Psoas muscle (tissue), 8 donors: ENCODE measurements around the gene MRRF. TPM values are rescaled to one million over a fixed set of nuclear protein-coding genes. Genes with fewer than 3 reads are reported as not detected.

Source experiments
- ATAC-seq, 4 donors: fragments of 200-7000 bp; cut with Tn5 transposase; one replicate each; pipeline ENCODE4 v1.9.1; 2020; ENCODE audit warnings: moderate library complexity in 3 of 4, mild to moderate bottlenecking in 2 of 4
- DNase-seq, 2 donors: peaks; one replicate each; pipeline ENCODE4 v3.0.0-alpha.2; 2020
- H3K27ac ChIP-seq: fragments of 200-600 bp; one replicate; pipeline ENCODE4 v1.8.0; 2022
- H3K27me3 ChIP-seq, 3 donors: fragments of 200-600 bp in 1 of 3; one replicate each; pipeline versions ENCODE4 v1.6.1 to v1.8.0; 2013 to 2022; ENCODE audit warnings: low read length in 2 of 3, mild to moderate bottlenecking in 2 of 3, moderate library complexity in 1 of 3; ENCODE audit not compliant: insufficient read depth in 3 of 3
- H3K36me3 ChIP-seq, 2 donors: fragments of 200-600 bp in 1 of 2; one replicate each; pipeline versions ENCODE4 v1.6.1 to v1.8.0; 2013 to 2022; ENCODE audit warnings: low read depth in 1 of 2, mild to moderate bottlenecking in 1 of 2, moderate library complexity in 1 of 2; ENCODE audit not compliant: insufficient read depth in 1 of 2
- H3K4me1 ChIP-seq: fragments of 200-600 bp; one replicate; pipeline ENCODE4 v1.8.0; 2022
- H3K4me3 ChIP-seq: fragments of 200-600 bp; one replicate; pipeline ENCODE4 v1.8.0; 2022; ENCODE audit warnings: mild to moderate bottlenecking
- H3K9me3 ChIP-seq: fragments of 200-600 bp; one replicate; pipeline ENCODE4 v1.8.0; 2022
- CTCF ChIP-seq: fragments of 200-600 bp; IDR thresholded peaks from one replicate; pipeline ENCODE4 v1.8.0; 2022; ENCODE audit warnings: antibody characterized with exemption
- WGBS, 3 donors: extraction: QIAGEN DNeasy Blood & Tissue Kit; methylation state at CpG; one replicate each; pipeline versions ENCODE4 v1.1.6 to v1.1.7; 2013; 5-methylcytosine and 5-hydroxymethylcytosine counted together
- intact Hi-C, 2 donors: fragments of 100-400 bp; cut with DNase I; formaldehyde crosslinking; loops; one replicate each; pipeline versions ENCODE4 v1.11.0 to v1.14.2; 2022
- polyA plus RNA-seq, 3 donors: library from polyadenylated mRNA; stranded (reverse); fragments of 200-250 nt; gene quantifications; one replicate each; pipeline ENCODE4 v1.2.3, GENCODE V29; 2013
- total RNA-seq, 4 donors: library from RNA; stranded (reverse); fragmentation: NEBNext Ultra II Directional in 2 of 4; extraction: Animal tissue kit (Norgen Biotek cat#: 25700) in 2 of 4; gene quantifications; one replicate each; pipeline versions ENCODE4 v1.2.1 to v1.2.4, GENCODE V29; 2021 to 2023
- donor health status: healthy with polysubstance abuse.
- donor health status: DM: no; HTN: no; CAD: no; lungs with moderate emphysema.
- donor health status: Bipolar disorder and iron deficiency.
- donor health status: healthy.
- donor health status: DM: yes; HTN: yes; CAD: no.
- donor health status: DM: no; HTN: no; CAD: no.
- donor health status: DM: no; HTN: no; CAD: no.
- donor health status: DM: yes; HTN: yes; CAD: no.

MRRF gene
- total and polyA plus RNA-seq, 7 donors, result 23.5 to 61.4 (median 42.8) TPM

GRCh38 chr9:122372856-122373845, 108.5 kb downstream of the MRRF start:
- Histone ChIP-seq H3K4me1 (peaks cover 5% of the 10 kb centered on the region), H3K9me3 (no peaks in the 10 kb centered on the region), H3K27ac (no peak overlapping the region), H3K4me3 (no peak overlapping the region), H3K36me3 (no peaks in the 10 kb centered on the region), H3K27me3 (peaks cover 0 to 5% (median 0%) of the 10 kb centered on the region in 3 donors)
- WGBS, 3 donors, result 58 to 67% (median 61%) methylated on average over 18 to 19 of the region's 19 CpGs
- TF ChIP-seq CTCF, result no peak
- intact Hi-C loops, result no loop called here
- DNase-seq (no peak), ATAC-seq (peak in 1 of 4 donors; percentile 12)

GRCh38 chr9:122374885-122375420, 110.3 kb downstream of the MRRF start:
- ATAC-seq, result peak; percentile 74 to 86 (median 77)
- Histone ChIP-seq H3K27me3 (peaks cover 0 to 5% (median 0%) of the 10 kb centered on the region in 3 donors), H3K4me1 (peaks cover 5% of the 10 kb centered on the region), H3K36me3 (no peaks in the 10 kb centered on the region), H3K27ac (no peak overlapping the region), H3K9me3 (peaks cover 4% of the 10 kb centered on the region), H3K4me3 (no peak overlapping the region)
- WGBS, 3 donors, result 22 to 34% (median 24%) methylated on average over 10 to 14 of the region's 14 CpGs
- TF ChIP-seq CTCF, result no peak
- intact Hi-C loops, result no loop called here
- peak; percentile 78 to 88 for DNase-seq

- ATAC-seq, result no peak
- no peak for DNase-seq
- TF ChIP-seq CTCF, result no peak
- no peak overlapping the region for H3K4me3 ChIP-seq
- H3K4me1 ChIP-seq, result peaks cover 5% of the 10 kb centered on the region
- intact Hi-C loops, result no loop called here
- H3K27ac ChIP-seq, result no peak overlapping the region
- H3K9me3 ChIP-seq, result peaks cover 4% of the 10 kb centered on the region
- 93 to 100% (median 100%) methylated on average over 1 of the region's 1 CpG for WGBS, 3 donors
- H3K36me3 ChIP-seq, result no peaks in the 10 kb centered on the region
- H3K27me3 ChIP-seq, result no peaks in the 10 kb centered on the region
These were observed 112.1 kb downstream of the MRRF start for GRCh38 chr9:122376796-122377195.

GRCh38 chr9:122377241-122378164, 112.8 kb downstream of the MRRF start:
- DNase-seq (no peak), ATAC-seq (no peak)
- H3K4me1 ChIP-seq, result peaks cover 5% of the 10 kb centered on the region
- 77 to 82% (median 81%) methylated on average over 24 of the region's 24 CpGs for WGBS, 3 donors
- intact Hi-C loops, result no loop called here
- no peaks in the 10 kb centered on the region for H3K36me3 ChIP-seq
- H3K4me3 ChIP-seq, result no peak overlapping the region
- H3K9me3 ChIP-seq, result peaks cover 4% of the 10 kb centered on the region
- no peak for TF ChIP-seq CTCF
- no peak overlapping the region for H3K27ac ChIP-seq
- no peaks in the 10 kb centered on the region for H3K27me3 ChIP-seq
